Transverse colon (tissue), 3 donors: ENCODE results near the gene DYNLRB1.
"Not testable (repeated sequence)": the region's sequence is repeated elsewhere in the genome, so short reads cannot be mapped to it uniquely, and the experiment has no call there.

Experiments used
- CTCF ChIP-seq, 5 experiments: fragments of 200-600 bp in 3 of 5; fragments of 450-650 bp in 2 of 5; sonication (generic) in 3 of 5; IDR thresholded peaks; 1 replicate in 2 of 5; 2 replicates in 3 of 5; pipeline ENCODE4 v1.5.1; 2016 to 2017; ENCODE audit warnings: antibody characterized with exemption in 5 of 5, inconsistent platforms in 3 of 5, mild to moderate bottlenecking in 2 of 5, moderate library complexity in 1 of 5
- POLR2A ChIP-seq: fragments of 450-650 bp; IDR thresholded peaks from one replicate; pipeline ENCODE4 v1.6.1; 2016; ENCODE audit warnings: antibody characterized with exemption, mild to moderate bottlenecking, moderate library complexity

- TF ChIP-seq CTCF (IDR thresholded peaks at IDR 0.05); POLR2A: not testable (repeated sequence)
These were observed 2.2 kb upstream of the DYNLRB1 start for GRCh38 chr20:34514034-34514433.
